ENCODE data around the gene NPHP4.

DNA sequence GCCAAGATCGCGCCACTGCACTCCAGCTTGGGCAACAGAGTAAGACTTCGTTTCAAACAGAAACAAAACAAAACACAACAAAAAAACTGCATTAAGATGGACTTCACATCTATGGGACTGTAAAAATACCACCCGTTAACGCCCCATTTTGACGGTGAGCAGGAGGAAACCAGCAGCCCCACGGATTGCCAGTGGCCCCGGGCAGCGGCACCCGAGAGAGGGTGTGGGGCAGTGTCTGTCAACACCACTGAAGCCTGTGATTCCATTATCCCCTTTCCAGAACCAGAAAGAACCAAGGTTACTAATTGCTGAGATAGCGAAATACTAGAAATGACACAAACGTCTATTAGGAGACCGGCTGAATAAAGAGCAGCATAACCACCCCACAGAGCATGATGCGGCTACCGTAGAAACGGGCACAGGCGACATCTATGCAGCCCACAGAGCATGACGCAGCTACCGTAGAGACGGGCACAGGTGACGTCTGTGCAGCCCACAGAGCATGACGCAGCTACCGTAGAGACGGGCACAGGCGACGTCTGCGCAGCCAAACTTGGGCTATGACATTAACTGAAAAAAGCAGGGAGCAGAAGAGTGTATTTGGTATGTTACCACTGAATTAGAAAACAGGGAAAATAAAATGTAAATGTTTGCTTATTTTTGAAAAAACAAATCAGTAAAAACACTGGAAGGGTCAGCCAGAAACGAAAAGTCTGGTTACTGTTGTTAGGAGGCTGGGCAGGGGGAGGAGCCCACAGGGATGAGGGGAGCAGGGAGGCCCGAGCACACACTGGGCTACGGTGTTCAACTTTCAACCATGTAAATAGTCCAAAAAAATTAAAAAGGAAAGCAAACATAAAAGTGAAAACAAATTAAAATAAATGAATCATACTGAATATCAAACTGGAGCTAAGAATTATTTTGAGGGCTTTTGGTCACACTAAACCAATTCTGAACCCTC is 96.5 kb downstream of the NPHP4 start:
- TF ChIP-seq CTCF (optimal IDR thresholded peaks at IDR 0.05 in 1 of 3, IDR thresholded peaks at IDR 0.05 in 1 of 3, conservative IDR thresholded peaks at IDR 0.05 in 1 of 3; ENCODE audit: extremely low read depth in 1 of 3, insufficient read depth in 2 of 3, low read length in 3 of 3) (no peak), EZH2 (IDR thresholded peaks at IDR 0.05; ENCODE audit: low read length) (no peak)
